IMR-90 (cell line): Measurements from ENCODE around the gene SYNPR. TPM values are rescaled to one million over a fixed set of nuclear protein-coding genes. Genes with fewer than 3 reads are reported as not detected.

Experiments
- ATAC-seq: fragments of 200-7000 bp; cut with Tn5 transposase; 2 replicates; pipeline ENCODE4 v1.9.1; 2020; ENCODE audit warnings: low read depth, mild to moderate bottlenecking, moderate library complexity
- BruUV-seq: library from RNA; stranded (reverse); fragments of 400-500 nt; replicated peaks from 2 replicates; lab custom pipeline; 2021; lab: Mats Ljungman, UMichigan
- CTCF ChIA-PET: fragments of 300-600 bp; formaldehyde crosslinking; extraction: SDS; loops from one replicate; lab custom pipeline; 2021; ENCODE audit warnings: antibody characterized with exemption; lab: Yijun Ruan, JAX
- POLR2A ChIA-PET: fragments of 300-600 bp; sonication (Branson Sonifier 250); formaldehyde crosslinking; loops from one replicate; lab custom pipeline; 2022; ENCODE audit warnings: antibody characterized with exemption; ENCODE audit not compliant: unreplicated experiment; lab: Charles Lee
- DNase-seq: peaks from one replicate; pipeline ENCODE4 v3.0.0; 2013
- H2AFZ ChIP-seq: replicated peaks from 2 replicates; pipeline ENCODE3; 2013; ENCODE audit warnings: low read length, mild to moderate bottlenecking; ENCODE audit not compliant: poor library complexity
- H2AK5ac ChIP-seq: 2 replicates; pipeline ENCODE4 v1.6.1; 2013; ENCODE audit warnings: low read depth, low read length, inconsistent platforms
- H2AK9ac ChIP-seq: replicated peaks from 2 replicates; pipeline ENCODE3; 2013; ENCODE audit warnings: mild to moderate bottlenecking, low read depth, low read length, moderate library complexity; ENCODE audit not compliant: poor library complexity
- H2BK120ac ChIP-seq: 2 replicates; pipeline ENCODE4 v1.6.1; 2013; ENCODE audit warnings: low read depth, low read length, inconsistent platforms
- H2BK15ac ChIP-seq: 3 replicates; pipeline ENCODE4 v1.6.1; 2013; ENCODE audit warnings: low read depth, low read length, inconsistent platforms
- H2BK20ac ChIP-seq: 2 replicates; pipeline ENCODE4 v1.6.1; 2013; ENCODE audit warnings: low read depth, mild to moderate bottlenecking, inconsistent platforms, low read length, moderate library complexity
- H2BK5ac ChIP-seq: 2 replicates; pipeline ENCODE4 v1.6.1; 2013; ENCODE audit warnings: mild to moderate bottlenecking, low read depth, low read length, inconsistent platforms; ENCODE audit not compliant: poor library complexity, severe bottlenecking
- H3K14ac ChIP-seq: replicated peaks from 2 replicates; pipeline ENCODE4 v1.6.1; 2013; ENCODE audit warnings: low read depth, low read length, inconsistent platforms
- H3K18ac ChIP-seq: 2 replicates; pipeline ENCODE4 v1.6.1; 2013; ENCODE audit warnings: low read depth, low read length, control low read depth
- H3K23ac ChIP-seq: 2 replicates; pipeline ENCODE4 v1.6.1; 2013; ENCODE audit warnings: low read depth, low read length, inconsistent platforms
- H3K27ac ChIP-seq: 2 replicates; pipeline ENCODE4 v1.5.1; 2013; ENCODE audit warnings: mild to moderate bottlenecking, control low read depth, low read length; ENCODE audit not compliant: insufficient read depth
- H3K27me3 ChIP-seq: 2 replicates; pipeline ENCODE4 v1.6.1; 2013; ENCODE audit warnings: low read length; ENCODE audit not compliant: control insufficient read depth, insufficient read depth
- H3K36me3 ChIP-seq: 2 replicates; pipeline ENCODE4 v1.6.1; 2013; ENCODE audit warnings: low read length, mixed read lengths; ENCODE audit not compliant: control insufficient read depth, insufficient read depth
- H3K4ac ChIP-seq: 2 replicates; pipeline ENCODE4 v1.6.1; 2013; ENCODE audit warnings: low read depth, low read length, inconsistent platforms
- H3K4me1 ChIP-seq: 2 replicates; pipeline ENCODE4 v1.6.1; 2013; ENCODE audit warnings: low read length, mixed read lengths; ENCODE audit not compliant: control insufficient read depth, insufficient read depth
- H3K4me2 ChIP-seq: 2 replicates; pipeline ENCODE4 v1.6.1; 2013; ENCODE audit warnings: low read depth, mild to moderate bottlenecking, control low read depth, low read length, moderate library complexity
- H3K4me3 ChIP-seq: 2 replicates; pipeline ENCODE4 v1.5.1; 2013; ENCODE audit warnings: low read depth, mild to moderate bottlenecking, control low read depth, low read length, moderate library complexity; ENCODE audit not compliant: insufficient read depth
- H3K56ac ChIP-seq: 2 replicates; pipeline ENCODE4 v1.6.1; 2013; ENCODE audit warnings: low read length, inconsistent platforms; ENCODE audit not compliant: insufficient read depth; ENCODE audit errors: extremely low read depth
- H3K79me1 ChIP-seq, 2 experiments: 2 replicates each; pipeline ENCODE4 v1.6.1; 2013; ENCODE audit warnings: low read length in 2 of 2, inconsistent platforms in 1 of 2, low read depth in 1 of 2
- H3K9ac ChIP-seq: 2 replicates; pipeline ENCODE4 v1.6.1; 2013; ENCODE audit warnings: low read depth, low read length, control low read depth
- H3K9me1 ChIP-seq: 2 replicates; pipeline ENCODE4 v1.6.1; 2013; ENCODE audit warnings: low read length, inconsistent platforms; ENCODE audit not compliant: insufficient read depth
- H3K9me3 ChIP-seq: 2 replicates; pipeline ENCODE4 v1.6.1; 2013; ENCODE audit warnings: low read length; ENCODE audit not compliant: control insufficient read depth, insufficient read depth
- H4K20me1 ChIP-seq: 2 replicates; pipeline ENCODE4 v1.6.1; 2013; ENCODE audit warnings: low read length, inconsistent platforms; ENCODE audit not compliant: insufficient read depth
- H4K5ac ChIP-seq: 2 replicates; pipeline ENCODE4 v1.6.1; 2013; ENCODE audit warnings: mild to moderate bottlenecking, low read depth, low read length, control low read depth
- H4K8ac ChIP-seq, 2 experiments: 2 replicates each; pipeline ENCODE4 v1.6.1; 2013; ENCODE audit warnings: low read depth in 2 of 2, low read length in 2 of 2, control low read depth in 1 of 2, inconsistent platforms in 1 of 2
- H4K91ac ChIP-seq: 2 replicates; pipeline ENCODE4 v1.6.1; 2013; ENCODE audit warnings: low read depth, low read length, inconsistent platforms; ENCODE audit not compliant: insufficient read depth
- CHD1 ChIP-seq: IDR thresholded peaks from 2 replicates; pipeline ENCODE4 v1.6.1; 2012; ENCODE audit warnings: low read depth, low read length, improper control_type of control experiment
- MAZ ChIP-seq: IDR thresholded peaks from 2 replicates; pipeline ENCODE4 v1.6.1; 2012; ENCODE audit warnings: low read depth, mild to moderate bottlenecking, low read length, improper control_type of control experiment, moderate library complexity, borderline replicate concordance
- POLR2A ChIP-seq: IDR thresholded peaks from 2 replicates; pipeline ENCODE4 v1.6.1; 2012; ENCODE audit warnings: mild to moderate bottlenecking, low read depth, low read length
- RAD21 ChIP-seq: IDR thresholded peaks from 2 replicates; pipeline ENCODE4 v1.6.1; 2012; ENCODE audit warnings: low read length, improper control_type of control experiment
- RFX5 ChIP-seq: IDR thresholded peaks from 2 replicates; pipeline ENCODE4 v1.8.0; 2012; ENCODE audit warnings: low read depth, mild to moderate bottlenecking, low read length, moderate library complexity
- SMC3 ChIP-seq: fragments of 150-350 bp; IDR thresholded peaks from 2 replicates; pipeline ENCODE4 v1.6.1; 2016; ENCODE audit warnings: low read depth, mild to moderate bottlenecking, antibody characterized with exemption, low read length, moderate library complexity
- dilution Hi-C: fragments of 300-500 bp; cut with HindIII; formaldehyde crosslinking; loops from one replicate; pipeline ENCODE4 v1.14.3; 2018; ENCODE audit warnings: low sequenced_read_pairs; ENCODE audit not compliant: unreplicated experiment
- in situ Hi-C: fragments of 300-500 bp; cut with MboI; formaldehyde crosslinking; loops from 3 replicates; pipeline ENCODE4 v1.14.3; 2019; ENCODE audit warnings: low sequenced_read_pairs, inconsistent platforms, mixed read lengths
- intact Hi-C: fragments of 100-400 bp; cut with micrococcal nuclease; formaldehyde crosslinking; loops from 2 replicates; pipeline ENCODE4 v1.10.0; 2022
- microRNA-seq, 2 experiments: library from miRNA; stranded (forward) in 1 of 2; unstranded in 1 of 2; fragments of 10-50 nt in 1 of 2; fragments of <30 nt in 1 of 2; gene quantifications in 1 of 2; microRNA quantifications in 1 of 2; one replicate each; pipeline versions ENCODE3 to v1.1.0; 2013 to 2020; ENCODE audit not compliant: insufficient read depth in 1 of 2, insufficient read length in 1 of 2, unreplicated experiment in 1 of 2
- polyA plus RNA-seq, 3 experiments: library from polyadenylated mRNA; depleted of rRNA; stranded (reverse); fragments of >200 nt; gene quantifications; 2 replicates each; pipeline ENCODE4 v1.2.3, GENCODE V29; 2012; ENCODE audit warnings: low replicate concordance in 1 of 3
- small RNA-seq, 5 experiments: library from RNA; depleted of rRNA; stranded (forward); fragments of <200 nt; gene quantifications; one replicate each; pipeline ENCODE3, GENCODE V24; 2012
- total RNA-seq: library from RNA; depleted of rRNA; stranded (reverse); fragments of >200 nt; gene quantifications from 2 replicates; pipeline ENCODE4 v1.2.3, GENCODE V29; 2012
- TF ChIP-seq, protein P1 (sequence below): conservative IDR thresholded peaks from 2 replicates; pipeline ENCODE4 v1.5.1; 2012; ENCODE audit warnings: mild to moderate bottlenecking, low read depth, low read length, improper control_type of control experiment

The SYNPR gene
- total and polyA plus RNA-seq, 2 of the 4 experiments (the other 2 are of a cell fraction): not detected

DNA sequence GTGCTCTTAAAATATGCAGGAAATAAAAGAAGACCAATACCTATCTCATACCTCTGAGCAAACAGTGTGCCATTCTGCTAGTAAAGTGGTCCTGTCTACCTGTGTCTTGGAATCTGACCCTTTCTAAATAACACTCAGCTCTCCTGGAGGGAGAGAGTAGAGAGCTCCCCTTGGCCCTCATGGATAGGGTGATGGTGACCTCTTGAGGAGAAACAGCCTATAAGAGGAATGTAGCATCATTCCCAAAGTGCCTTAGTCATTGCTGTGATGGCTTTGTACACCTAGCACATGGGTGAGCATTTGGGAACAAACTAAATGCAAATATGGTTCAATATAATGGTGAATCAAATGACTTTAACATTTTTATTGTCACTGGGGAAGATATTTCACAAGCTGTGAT is 384.4 kb downstream of the SYNPR start:
- no TSS peak for BruUV-seq
- Histone ChIP-seq H2BK5ac (no peak overlapping the region), H4K5ac (no peak overlapping the region), H2BK120ac (no peak overlapping the region), H4K20me1 (no peaks in the 10 kb centered on the region), H3K36me3 (no peaks in the 10 kb centered on the region), H4K8ac (no peak overlapping the region), H2BK15ac (no peak overlapping the region), H2BK20ac (no peak overlapping the region), H3K9me3 (no peaks in the 10 kb centered on the region), H2AK5ac (no peak overlapping the region), H3K79me1 (no peaks in the 10 kb centered on the region), H3K23ac (no peak overlapping the region), H4K91ac (no peak overlapping the region), H3K27ac (no peak overlapping the region), H3K56ac (no peak overlapping the region), H3K4me2 (no peak overlapping the region), H3K4me3 (no peak overlapping the region), H3K27me3 (no peaks in the 10 kb centered on the region; the same call in 1 of the 2 replicates), H3K18ac (no peak overlapping the region), H3K9ac (no peak overlapping the region), H2AFZ (no peak overlapping the region), H2AK9ac (no peak overlapping the region), H3K4me1 (no peaks in the 10 kb centered on the region), H3K9me1 (no peaks in the 10 kb centered on the region), H3K4ac (no peak overlapping the region), H3K14ac (no peak overlapping the region)
- in situ Hi-C loops: loop anchor here (10.0 kb wide), 1 partner anchor 308 kb away; no protein-coding TSS in a partner anchor
- intact Hi-C loops: no loop called here
- ATAC-seq (no peak), DNase-seq (no peak)
- ChIA-PET CTCF (no interaction called here), POLR2A (no interaction called here)
- TF ChIP-seq, protein P1, sequence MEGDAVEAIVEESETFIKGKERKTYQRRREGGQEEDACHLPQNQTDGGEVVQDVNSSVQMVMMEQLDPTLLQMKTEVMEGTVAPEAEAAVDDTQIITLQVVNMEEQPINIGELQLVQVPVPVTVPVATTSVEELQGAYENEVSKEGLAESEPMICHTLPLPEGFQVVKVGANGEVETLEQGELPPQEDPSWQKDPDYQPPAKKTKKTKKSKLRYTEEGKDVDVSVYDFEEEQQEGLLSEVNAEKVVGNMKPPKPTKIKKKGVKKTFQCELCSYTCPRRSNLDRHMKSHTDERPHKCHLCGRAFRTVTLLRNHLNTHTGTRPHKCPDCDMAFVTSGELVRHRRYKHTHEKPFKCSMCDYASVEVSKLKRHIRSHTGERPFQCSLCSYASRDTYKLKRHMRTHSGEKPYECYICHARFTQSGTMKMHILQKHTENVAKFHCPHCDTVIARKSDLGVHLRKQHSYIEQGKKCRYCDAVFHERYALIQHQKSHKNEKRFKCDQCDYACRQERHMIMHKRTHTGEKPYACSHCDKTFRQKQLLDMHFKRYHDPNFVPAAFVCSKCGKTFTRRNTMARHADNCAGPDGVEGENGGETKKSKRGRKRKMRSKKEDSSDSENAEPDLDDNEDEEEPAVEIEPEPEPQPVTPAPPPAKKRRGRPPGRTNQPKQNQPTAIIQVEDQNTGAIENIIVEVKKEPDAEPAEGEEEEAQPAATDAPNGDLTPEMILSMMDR: 0 out of 2 replicates have a peak, but pooled peaks have one; percentile 10
- TF ChIP-seq SMC3 (no peak), POLR2A (no peak), RFX5 (no peak), RAD21 (peak; percentile 33; the same call in 1 of the 2 replicates), CHD1 (no peak), MAZ (no peak)
- dilution Hi-C loops: no loop called here

Small RNA genes within 50 kb of the gene (microRNA-seq; reads per million reads assigned to microRNA genes)
- not detected for gene RNA5SP134 (ENCODE audit: insufficient read depth, insufficient read length)

Small RNA genes within 50 kb of the gene (small RNA-seq; reads per million reads assigned to genes)
- 0 to 2.1 (median 0.33) reads per million in 5 experiments for gene RNA5SP134
